ENCODE measurements around the gene KRTAP19-7.

The KRTAP19-7 gene

DNA sequence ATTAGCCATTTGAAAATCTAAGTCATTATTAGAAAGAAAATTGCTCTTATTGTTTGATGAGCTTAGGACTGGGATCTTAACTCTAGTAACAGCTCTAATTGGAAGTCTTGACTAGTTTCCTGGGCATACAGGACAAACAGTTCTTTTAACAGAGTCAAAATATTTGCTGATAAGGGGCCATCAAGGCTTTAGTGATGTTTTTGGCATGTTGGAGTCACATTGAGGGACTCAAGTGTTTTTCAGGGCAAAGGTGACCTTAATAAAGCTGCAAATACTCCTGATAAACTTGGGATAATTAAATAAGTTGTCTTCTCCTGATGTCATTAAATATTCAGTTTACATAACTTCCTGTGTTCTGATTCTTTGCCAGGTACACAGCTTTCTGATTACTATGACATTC lies 6.5 kb upstream of the KRTAP19-7 start:
- Histone ChIP-seq H3K4me3 (no peak overlapping the region), H3K9me3 (replicated peaks in 1 of 11) (no peaks in the 10 kb centered on the region), H3K27ac (no peak overlapping the region), H3K27me3 (no peaks in the 10 kb centered on the region), H3K36me3 (no peaks in the 10 kb centered on the region), H3K4me2 (no peak overlapping the region), H3K4me1 (no peaks in the 10 kb centered on the region), H4K20me1 (no peaks in the 10 kb centered on the region), H3K9ac (no peak overlapping the region)
- no peak for TF ChIP-seq Cebpa-rat (IDR thresholded peaks at IDR 0.05)

- Histone ChIP-seq H3K27me3 (no peaks in the 10 kb centered on the region), H3K36me3 (no peaks in the 10 kb centered on the region), H4K20me1 (no peaks in the 10 kb centered on the region), H3K4me3 (no peak overlapping the region), H3K9ac (no peak overlapping the region), H3K27ac (no peak overlapping the region), H3K4me2 (no peak overlapping the region), H3K9me3 (replicated peaks in 1 of 11) (no peaks in the 10 kb centered on the region), H3K4me1 (no peaks in the 10 kb centered on the region)
- no peak for TF ChIP-seq Cebpa-rat (IDR thresholded peaks at IDR 0.05)
Measured at GRCh38 chr21:30563630-30564029, 2.5 kb upstream of the KRTAP19-7 start.

GRCh38 chr21:30563072-30563471 lies 2.0 kb upstream of the KRTAP19-7 start:
- Histone ChIP-seq H3K36me3 (no peaks in the 10 kb centered on the region), H3K4me3 (no peak overlapping the region), H4K20me1 (no peaks in the 10 kb centered on the region), H3K27ac (no peak overlapping the region), H3K9ac (no peak overlapping the region), H3K4me1 (no peaks in the 10 kb centered on the region), H3K9me3 (replicated peaks in 1 of 11) (no peaks in the 10 kb centered on the region), H3K27me3 (no peaks in the 10 kb centered on the region), H3K4me2 (no peak overlapping the region)
- no peak for TF ChIP-seq Cebpa-rat (IDR thresholded peaks at IDR 0.05)

DNA sequence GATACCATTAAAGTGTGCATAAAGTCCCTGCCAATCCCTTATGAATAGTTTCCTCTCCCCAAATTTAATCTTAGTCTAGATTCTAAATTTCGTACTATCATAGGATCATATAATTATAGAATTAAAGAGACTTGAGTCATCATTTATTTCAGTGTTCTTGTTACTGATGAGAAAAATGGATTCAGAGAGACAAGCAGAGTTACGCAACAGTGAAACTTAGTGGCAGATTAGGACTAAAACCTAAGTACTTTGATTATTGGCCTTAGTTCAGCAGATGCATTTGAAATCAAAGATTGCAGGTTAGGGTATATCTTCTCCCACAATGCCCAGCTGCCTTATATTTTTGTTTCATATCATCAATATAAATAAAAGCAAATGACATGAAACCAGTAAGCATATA lies 843 bp upstream of the KRTAP19-7 start:
- Histone ChIP-seq H3K27me3 (no peaks in the 10 kb centered on the region), H3K4me2 (no peak overlapping the region), H4K20me1 (no peaks in the 10 kb centered on the region), H3K27ac (no peak overlapping the region), H3K4me3 (no peak overlapping the region), H3K36me3 (no peaks in the 10 kb centered on the region), H3K9me3 (replicated peaks in 1 of 11) (no peaks in the 10 kb centered on the region), H3K9ac (no peak overlapping the region), H3K4me1 (no peaks in the 10 kb centered on the region)
- TF ChIP-seq Cebpa-rat (IDR thresholded peaks at IDR 0.05) = peak in 1 of 11 experiments; percentile 52; a peak in 1 of 22 replicates

DNA sequence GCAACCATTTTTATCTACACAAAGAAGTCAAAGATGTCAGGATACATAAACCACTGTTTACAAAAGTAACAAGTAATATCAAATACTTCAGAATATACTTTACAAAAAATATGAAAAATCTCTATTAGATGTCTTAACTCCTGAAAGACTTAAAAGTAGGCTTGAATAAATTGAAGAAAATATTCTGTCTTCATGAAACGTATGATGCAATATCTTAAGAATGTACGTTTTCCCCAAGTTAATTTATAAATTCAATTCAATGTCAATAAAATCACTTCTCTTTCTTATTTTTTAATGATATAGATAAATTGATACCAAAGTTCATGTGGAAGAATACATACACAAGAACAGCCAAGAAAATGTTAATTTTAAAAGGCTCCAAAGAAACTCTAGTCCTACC lies 6.0 kb downstream of the KRTAP19-7 start:
- Histone ChIP-seq H3K36me3 (no peaks in the 10 kb centered on the region), H4K20me1 (no peaks in the 10 kb centered on the region), H3K4me1 (no peaks in the 10 kb centered on the region), H3K9me3 (replicated peaks in 1 of 11) (peaks cover 0 to 13% (median 8%) of the 10 kb centered on the region in 11 experiments; a peak in 10 of 22 replicates), H3K9ac (no peak overlapping the region), H3K4me2 (no peak overlapping the region), H3K27ac (no peak overlapping the region), H3K27me3 (no peaks in the 10 kb centered on the region), H3K4me3 (no peak overlapping the region)
- TF ChIP-seq Cebpa-rat (IDR thresholded peaks at IDR 0.05) = no peak

GRCh38 chr21:30552782-30553181 lies 8.3 kb downstream of the KRTAP19-7 start:
- H3K9me3 ChIP-seq (replicated peaks in 1 of 11) = peaks cover 0 to 13% (median 8%) of the 10 kb centered on the region in 11 experiments; a peak in 10 of 22 replicates
- no peak overlapping the region for H3K9ac ChIP-seq
- no peak overlapping the region for H3K27ac ChIP-seq
- H3K4me2 ChIP-seq = no peak overlapping the region
- no peaks in the 10 kb centered on the region for H3K36me3 ChIP-seq
- H3K4me1 ChIP-seq = no peaks in the 10 kb centered on the region
- no peak for TF ChIP-seq Cebpa-rat (IDR thresholded peaks at IDR 0.05)
- no peak overlapping the region for H3K4me3 ChIP-seq
- H3K27me3 ChIP-seq = no peaks in the 10 kb centered on the region
- H4K20me1 ChIP-seq = no peaks in the 10 kb centered on the region

DNA sequence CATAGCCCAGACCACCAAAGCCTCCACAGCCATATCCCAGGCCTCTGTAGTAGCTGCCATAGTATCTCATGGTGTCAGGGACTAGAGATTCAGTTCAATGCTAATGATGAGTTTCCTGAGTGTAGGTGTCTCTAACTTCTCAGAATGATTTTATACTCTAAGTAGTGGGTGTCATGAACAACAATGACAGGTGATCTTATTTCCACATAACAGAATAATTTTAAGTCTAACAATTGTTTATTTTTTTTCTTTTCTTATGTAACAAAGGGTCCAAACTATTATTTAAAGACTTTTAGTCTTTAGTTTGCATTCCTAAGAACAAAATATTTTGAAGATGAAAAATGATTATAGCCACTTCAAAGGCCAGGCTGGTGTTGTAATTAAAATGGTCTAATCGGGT lies 19.4 kb downstream of the KRTAP19-7 start, which contains the start of gene KRTAP19-6:
Gene KRTAP19-6, minus strand, starts transcription at position 101 of the 400 bp plus-strand sequence. Its CDS starts 31 bp downstream, at position 70.
- no peak within 1 kb of the TSS for H3K4me3 ChIP-seq
- H3K4me2 ChIP-seq = no peak within 1 kb of the TSS

GRCh38 chr21:30518876-30519275 lies 42.2 kb downstream of the KRTAP19-7 start:
- no peak overlapping the region for H3K27ac ChIP-seq
- TF ChIP-seq Cebpa-rat (IDR thresholded peaks at IDR 0.05) = no peak

More for the DNA sequence above, 19.4 kb downstream of the KRTAP19-7 start, which contains the start of gene KRTAP19-6:
- H3K27me3 ChIP-seq = no peaks in the 10 kb centered on the region
- no peak within 1 kb of the TSS for H3K9ac ChIP-seq
- H4K20me1 ChIP-seq = no peaks in the 10 kb centered on the region
- no peaks in the 10 kb centered on the region for H3K4me1 ChIP-seq
- H3K36me3 ChIP-seq = no peaks in the 10 kb centered on the region
- H3K9me3 ChIP-seq (replicated peaks in 1 of 11) = no peaks in the 10 kb centered on the region
- no peak for TF ChIP-seq Cebpa-rat (IDR thresholded peaks at IDR 0.05)
- H3K27ac ChIP-seq = no peak within 1 kb of the TSS

DNA sequence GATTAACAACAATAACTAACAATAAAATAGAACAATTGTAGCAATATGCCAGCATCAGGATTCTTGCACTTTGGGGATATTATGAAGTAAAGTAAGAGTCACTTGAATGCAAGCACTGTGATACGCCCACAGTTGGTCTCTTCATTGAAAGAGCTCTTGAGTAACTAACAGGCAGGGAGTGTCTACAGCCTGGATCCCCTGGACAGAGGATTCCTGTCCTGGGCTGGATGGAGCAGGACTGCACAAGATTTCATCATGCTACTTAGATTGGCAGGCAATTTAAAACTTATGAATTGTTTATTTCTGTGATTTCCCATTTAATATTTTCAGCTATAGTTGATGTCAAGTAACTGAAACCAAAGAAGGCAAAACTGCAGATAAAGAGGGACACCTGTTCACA lies 45.4 kb downstream of the KRTAP19-7 start:
- Histone ChIP-seq H4K20me1 (no peaks in the 10 kb centered on the region), H3K27ac (no peak overlapping the region), H3K4me1 (no peaks in the 10 kb centered on the region), H3K9ac (no peak overlapping the region), H3K4me3 (no peak overlapping the region), H3K9me3 (replicated peaks in 1 of 11) (no peaks in the 10 kb centered on the region; a peak in 1 of 22 replicates), H3K27me3 (no peaks in the 10 kb centered on the region), H3K4me2 (no peak overlapping the region), H3K36me3 (no peaks in the 10 kb centered on the region)
- no peak for TF ChIP-seq Cebpa-rat (IDR thresholded peaks at IDR 0.05)

More at GRCh38 chr21:30518876-30519275, 42.2 kb downstream of the KRTAP19-7 start:
- Histone ChIP-seq H3K9ac (no peak overlapping the region), H4K20me1 (no peaks in the 10 kb centered on the region), H3K36me3 (no peaks in the 10 kb centered on the region), H3K4me3 (no peak overlapping the region), H3K4me1 (no peaks in the 10 kb centered on the region), H3K4me2 (no peak overlapping the region), H3K27me3 (no peaks in the 10 kb centered on the region), H3K9me3 (replicated peaks in 1 of 11) (peaks cover 0 to 6% (median 4%) of the 10 kb centered on the region in 11 experiments; a peak in 9 of 22 replicates)

Data from BLaER1 treated with 17β-estradiol and CSF1 and Interleukin-3, amounts not matched to agents 10 nM and 100 nM (cell line).